ENCODE data around the gene CTDSPL.

GRCh38 chr3:38029400-38030125 is 167.9 kb downstream of the CTDSPL start, which contains the start of gene PLCD1:
- TF ChIP-seq EP300 (IDR thresholded peaks at IDR 0.05), result peak in 1 of 4 donors; percentile 50
- TF ChIP-seq, protein P1, sequence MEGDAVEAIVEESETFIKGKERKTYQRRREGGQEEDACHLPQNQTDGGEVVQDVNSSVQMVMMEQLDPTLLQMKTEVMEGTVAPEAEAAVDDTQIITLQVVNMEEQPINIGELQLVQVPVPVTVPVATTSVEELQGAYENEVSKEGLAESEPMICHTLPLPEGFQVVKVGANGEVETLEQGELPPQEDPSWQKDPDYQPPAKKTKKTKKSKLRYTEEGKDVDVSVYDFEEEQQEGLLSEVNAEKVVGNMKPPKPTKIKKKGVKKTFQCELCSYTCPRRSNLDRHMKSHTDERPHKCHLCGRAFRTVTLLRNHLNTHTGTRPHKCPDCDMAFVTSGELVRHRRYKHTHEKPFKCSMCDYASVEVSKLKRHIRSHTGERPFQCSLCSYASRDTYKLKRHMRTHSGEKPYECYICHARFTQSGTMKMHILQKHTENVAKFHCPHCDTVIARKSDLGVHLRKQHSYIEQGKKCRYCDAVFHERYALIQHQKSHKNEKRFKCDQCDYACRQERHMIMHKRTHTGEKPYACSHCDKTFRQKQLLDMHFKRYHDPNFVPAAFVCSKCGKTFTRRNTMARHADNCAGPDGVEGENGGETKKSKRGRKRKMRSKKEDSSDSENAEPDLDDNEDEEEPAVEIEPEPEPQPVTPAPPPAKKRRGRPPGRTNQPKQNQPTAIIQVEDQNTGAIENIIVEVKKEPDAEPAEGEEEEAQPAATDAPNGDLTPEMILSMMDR (IDR thresholded peaks at IDR 0.05), result no peak
